DMS153 (cell line): ENCODE measurements around the gene IBTK.
"Not testable (repeated sequence)": the region's sequence is repeated elsewhere in the genome, so short reads cannot be mapped to it uniquely, and the experiment has no call there.

Source experiments
- DNase-seq: peaks from one replicate; lab custom pipeline; 2025; lab: John Stamatoyannopoulos, UW

The IBTK gene

DNA sequence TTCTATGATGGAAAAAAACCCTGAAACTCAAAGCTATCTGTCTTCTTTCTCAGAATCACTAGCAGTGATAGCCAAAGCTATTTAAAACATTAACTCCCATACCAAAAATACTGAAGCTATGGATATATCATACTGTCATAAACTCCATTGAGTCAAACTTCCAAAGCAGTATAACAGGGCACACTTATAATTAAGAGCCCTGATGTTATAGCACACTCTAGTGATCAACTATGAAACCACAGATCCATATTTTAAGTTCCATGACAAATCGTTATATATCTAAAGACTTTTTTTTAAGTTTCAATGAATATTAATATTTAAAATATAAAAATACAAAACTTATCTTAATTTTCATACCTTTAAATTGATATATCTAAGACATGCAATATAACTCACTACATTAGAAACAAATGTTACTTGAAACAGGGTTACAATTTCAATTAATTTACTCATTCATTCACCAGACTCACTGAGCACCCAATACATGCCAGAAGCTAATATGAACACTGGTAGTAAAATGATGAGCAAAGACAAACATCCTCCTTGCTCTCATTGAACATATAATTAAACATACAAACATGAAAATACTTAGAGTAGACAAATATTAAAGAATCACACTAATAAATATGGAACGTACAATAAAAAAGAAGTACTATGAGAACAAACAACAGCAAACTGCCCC is 69.3 kb downstream of the IBTK start:
- peak; percentile 10 for DNase-seq

GRCh38 chr6:82176616-82177015 is 70.9 kb downstream of the IBTK start:
- no peak for DNase-seq

GRCh38 chr6:82172594-82172993 is 75.0 kb downstream of the IBTK start:
- no peak for DNase-seq

DNA sequence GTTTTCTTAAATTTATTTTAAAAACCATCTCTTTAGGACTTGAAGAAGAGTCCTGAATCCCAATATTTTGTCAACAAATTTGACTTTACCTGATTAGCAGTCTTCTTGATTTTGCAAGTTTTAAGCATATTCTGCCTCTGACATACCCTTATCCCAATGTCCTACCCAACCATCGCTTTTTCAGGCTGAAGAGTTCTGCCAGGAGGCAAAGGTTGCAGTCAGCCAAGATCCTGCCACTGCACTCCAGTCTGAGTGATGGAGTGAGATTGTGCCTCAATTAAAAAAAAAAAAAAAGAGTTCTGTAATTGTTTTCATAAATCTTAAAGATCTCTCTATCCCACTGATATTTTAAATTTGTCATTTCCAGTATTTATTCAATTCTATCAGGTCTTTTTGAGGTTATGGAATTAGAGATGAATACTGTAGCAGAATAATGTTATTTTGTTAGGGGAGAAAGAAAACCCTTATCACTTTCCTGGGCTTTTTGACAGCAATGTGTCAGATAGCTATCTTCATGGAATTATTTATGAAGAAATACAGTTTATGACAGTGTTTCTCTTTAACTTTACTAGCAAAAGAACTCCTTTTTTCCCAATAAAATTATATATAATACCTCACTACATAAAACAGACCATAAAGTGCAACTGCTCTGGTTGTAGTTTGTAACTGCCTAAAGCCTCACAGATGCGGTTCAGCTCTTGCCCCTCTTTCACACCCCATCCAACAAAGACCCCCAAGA is 78.2 kb downstream of the IBTK start:
- no peak for DNase-seq

DNA sequence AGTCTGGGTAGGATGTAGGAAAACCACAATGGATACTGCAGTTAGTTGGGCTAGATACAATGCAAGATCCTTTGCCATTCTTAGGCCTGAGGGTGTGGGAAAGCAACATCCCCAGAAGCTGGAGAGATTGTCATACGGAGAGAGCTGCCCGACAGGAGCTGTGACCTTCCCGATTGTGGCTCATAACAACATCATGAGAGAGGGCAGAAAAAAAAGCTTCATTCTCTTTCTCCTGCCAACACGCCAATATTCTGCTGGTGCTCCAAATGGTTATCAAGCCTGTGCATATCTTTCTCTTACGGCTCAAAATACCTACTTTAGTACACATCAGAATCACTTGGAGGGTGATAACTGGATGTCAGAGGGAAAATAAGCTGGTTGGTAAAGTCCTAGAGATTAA is 81.1 kb downstream of the IBTK start:
- DNase-seq, result no peak

DNA sequence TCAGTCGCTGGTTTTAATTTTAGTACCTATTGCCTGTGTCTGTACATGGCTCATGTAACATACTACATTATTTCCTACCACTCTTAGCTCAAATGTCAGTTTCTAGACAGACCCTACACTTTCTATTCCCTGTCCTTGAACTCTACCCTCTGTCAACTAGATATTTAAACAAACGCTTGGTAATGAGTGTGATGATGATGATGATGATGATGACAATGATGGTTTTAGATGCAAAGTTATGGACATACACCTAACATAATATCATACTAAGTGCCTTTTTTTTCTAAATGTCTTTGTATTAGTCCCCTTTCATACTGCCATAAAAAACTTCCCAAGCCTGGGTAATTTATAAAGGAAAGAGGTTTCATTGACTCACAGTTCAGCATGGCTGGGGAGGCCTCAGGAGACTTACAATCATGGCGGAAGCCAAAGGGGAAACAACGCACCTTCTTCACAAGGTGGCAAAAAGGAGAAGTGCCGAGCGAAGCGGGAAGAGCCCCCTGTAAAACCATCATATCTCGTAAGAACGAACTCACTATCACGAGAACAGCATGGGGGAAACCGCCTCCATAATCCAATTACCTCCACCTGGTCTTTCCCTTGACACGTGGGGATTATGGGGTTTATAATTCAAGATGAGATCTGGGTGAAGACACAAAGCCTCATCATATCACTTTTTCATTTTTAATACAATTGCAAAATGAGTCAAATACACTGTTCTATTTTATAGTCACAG is 87.1 kb downstream of the IBTK start:
- no peak for DNase-seq

GRCh38 chr6:82152786-82153185 is 94.8 kb downstream of the IBTK start:
- not testable (repeated sequence) for DNase-seq

DNA sequence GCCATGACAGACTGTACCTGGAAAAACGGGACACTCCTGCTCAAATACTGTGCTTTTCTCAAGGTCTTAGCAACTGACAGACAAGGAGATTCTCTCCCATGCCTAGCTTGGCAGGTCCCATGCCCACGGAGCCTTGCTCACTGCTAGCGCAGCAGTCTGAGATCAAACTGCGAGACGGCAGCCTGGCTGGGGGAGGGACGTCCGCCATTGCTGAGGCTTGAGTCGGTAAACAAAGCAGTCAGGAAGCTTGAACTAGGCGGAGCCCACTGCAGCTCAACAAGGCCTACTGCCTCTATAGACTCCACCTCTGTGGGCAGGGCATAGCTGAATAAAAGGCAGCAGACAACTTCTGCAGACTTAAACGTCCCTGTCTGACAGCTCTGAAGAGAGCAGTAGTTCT is 96.4 kb downstream of the IBTK start:
- not testable (repeated sequence) for DNase-seq

DNA sequence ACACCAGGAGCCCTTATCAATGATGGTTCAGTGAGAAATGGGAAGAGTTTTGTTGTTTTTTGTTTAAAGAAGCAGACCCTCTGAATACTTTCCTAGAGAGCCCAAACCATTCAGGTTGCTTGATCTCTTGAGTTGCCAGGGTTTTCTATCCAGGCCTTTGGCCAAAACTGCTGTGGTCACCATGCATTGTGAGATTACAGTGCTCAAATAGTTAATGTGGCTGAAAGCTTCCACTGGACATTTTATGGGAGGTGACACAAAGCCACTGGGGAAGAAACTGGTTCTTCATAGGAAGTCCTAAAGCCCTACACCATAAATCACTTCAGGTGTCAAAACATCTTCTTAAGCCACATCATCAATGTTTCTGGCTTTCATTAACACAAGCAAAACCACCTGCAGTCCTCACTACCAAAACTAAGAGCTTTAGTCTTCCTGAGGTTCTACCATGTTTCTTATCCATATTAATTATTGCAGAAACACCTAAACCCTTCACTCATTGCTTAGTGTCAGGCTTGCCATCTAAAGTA is 101.6 kb downstream of the IBTK start:
- DNase-seq, result no peak

DNA sequence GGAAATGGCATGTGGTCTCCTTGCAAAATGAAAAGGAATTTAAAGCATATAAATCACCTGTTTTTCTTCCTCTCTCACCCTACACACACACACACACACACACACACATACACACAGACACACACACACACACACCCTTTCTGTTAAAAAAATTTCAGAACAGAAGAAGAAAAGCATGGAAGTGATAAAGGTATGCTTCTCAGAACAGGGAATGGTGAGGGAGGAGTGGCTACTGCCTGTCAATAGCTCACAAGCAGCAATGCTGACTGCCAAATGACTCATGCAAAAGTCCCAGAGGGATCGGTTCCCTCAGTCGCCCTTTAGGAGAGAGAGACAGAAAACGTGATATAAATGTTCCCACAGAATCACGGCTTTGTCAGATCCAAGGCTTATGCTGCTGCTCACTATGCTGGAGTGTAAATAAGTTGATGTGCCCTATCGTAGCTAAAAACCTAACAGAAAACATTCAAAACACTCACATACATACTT is 102.6 kb downstream of the IBTK start:
- DNase-seq, result peak; percentile 66

DNA sequence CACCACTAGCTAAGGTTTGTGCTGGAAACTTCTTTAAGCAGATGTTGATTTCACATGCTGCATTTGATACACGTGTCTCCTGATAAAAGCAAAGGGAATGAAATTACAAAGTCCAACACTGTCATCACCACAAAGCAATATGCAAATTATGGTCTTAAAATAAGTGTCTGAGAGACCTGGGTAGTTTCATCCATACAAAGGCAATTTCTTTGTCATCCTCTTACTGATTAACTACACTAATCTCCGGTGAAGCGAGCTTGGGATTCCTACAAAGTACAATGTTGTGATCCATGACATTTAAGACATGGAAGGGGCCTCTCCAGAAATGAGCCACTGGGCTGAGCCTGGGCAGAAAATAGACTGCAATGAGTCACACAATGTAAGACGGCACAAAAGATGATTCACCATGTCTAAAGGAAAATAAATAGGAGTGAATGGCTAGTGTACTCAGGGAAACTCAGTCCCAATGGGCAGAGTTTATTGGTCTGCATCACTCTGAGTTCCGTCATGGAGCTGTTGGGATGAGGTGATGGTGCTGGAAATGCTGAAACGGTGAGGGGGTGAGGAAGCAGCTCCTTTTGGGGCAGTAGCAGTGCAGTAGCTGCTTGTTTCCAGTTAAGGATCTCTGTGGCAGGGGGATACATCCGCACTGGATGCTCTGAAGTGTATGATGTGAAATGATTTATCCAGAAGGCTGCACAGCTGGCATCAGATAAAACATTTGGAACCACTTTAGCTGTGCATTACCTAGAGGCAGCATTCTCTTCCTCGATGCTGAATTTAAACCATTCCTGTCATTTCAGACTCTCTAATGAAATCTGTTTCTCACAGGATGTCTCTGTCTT is 103.3 kb downstream of the IBTK start:
- DNase-seq, result peak; percentile 53

GRCh38 chr6:82143041-82143481 is 104.5 kb downstream of the IBTK start:
- no peak for DNase-seq

DNA sequence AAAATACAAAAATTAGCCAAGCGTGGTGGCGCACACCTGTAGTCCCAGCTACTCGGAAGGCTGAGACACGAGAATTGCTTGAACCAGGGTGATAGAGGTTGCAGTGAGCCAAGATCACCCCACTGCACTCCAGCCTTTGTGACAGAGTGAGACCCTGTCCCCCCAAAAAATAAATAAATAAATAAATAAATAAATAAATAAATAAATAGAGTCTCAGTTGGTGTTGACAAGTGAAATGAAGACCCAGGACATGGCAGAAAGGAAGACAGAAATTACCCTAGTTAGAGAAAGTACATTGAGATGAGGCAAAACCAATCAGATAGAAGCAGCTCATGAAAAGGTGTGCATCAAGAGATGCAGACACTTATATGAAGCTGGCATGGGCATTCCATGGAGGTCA is 105.0 kb downstream of the IBTK start:
- DNase-seq, result no peak

DNA sequence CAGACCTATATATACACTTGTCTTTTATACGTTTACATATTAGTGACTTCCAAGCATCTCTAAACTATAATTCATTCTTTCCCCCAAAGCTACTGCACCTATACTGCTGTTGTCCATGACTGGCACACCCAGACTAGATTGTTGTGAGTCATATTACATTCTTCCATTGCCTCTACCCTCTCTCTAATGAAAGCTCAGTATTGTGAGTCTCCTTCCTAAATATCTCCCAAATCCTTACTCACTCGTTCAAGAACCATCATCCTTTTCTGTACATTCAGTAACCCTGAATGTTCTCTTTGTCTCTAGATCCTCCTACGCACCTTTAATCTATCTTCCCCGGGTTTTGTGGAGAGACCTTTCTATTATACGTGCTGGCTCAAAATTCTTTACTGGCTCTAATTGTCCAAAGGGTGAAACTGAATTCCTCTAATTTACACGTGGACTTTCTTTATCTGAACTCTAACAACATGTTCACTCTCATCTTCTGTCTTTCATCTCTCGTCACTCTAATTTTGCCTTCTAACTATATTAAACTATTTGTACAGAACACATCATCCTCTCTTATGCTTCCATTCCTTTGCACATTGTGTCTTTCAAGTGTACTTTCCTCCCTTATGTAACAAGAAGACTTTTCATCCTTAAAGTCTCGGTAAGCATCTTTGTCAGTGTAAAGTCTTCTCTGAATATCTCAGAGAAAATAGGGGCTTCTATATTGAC is 109.3 kb downstream of the IBTK start:
- DNase-seq, result no peak

DNA sequence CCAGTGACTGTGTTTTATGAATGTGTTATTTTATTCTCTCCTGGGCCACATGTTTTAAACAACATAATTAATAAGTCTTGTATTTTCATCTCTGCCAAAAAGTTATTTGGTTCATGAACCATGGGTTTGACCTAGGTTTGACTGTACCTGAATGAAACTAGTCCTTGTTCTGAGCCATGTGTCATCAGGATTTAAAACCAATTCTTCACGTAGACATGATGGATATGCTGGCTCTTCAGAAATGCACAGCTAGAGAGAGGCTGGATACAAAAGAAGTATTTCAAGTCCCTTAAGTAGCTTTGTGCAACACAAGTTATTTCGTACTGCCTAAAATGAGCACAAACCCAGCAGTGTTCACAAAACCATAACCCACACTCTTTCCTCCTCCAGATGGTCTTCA is 116.1 kb downstream of the IBTK start:
- DNase-seq, result no peak

DNA sequence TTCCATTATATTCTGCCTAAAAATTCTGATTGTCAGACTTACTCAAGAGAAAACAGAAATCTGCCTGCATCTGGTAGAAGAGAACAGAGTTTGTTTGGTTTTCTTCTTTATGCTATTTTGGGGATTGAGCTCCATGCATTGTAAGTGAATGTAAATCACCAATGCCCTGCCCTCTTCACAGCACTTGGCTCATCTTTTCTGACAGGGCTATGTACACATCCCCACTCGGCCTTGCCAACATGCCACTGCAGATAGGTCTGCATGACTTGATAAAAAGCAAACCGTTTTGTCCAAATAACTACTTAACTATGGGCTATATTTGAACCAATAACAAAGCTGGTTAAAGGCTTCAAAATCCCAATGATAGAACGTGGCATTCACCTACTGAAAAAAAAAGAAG is 117.7 kb downstream of the IBTK start:
- peak; percentile 13 for DNase-seq

GRCh38 chr6:82128973-82129372 is 118.6 kb downstream of the IBTK start:
- DNase-seq, result not testable (repeated sequence)

GRCh38 chr6:82123632-82124031 is 123.9 kb downstream of the IBTK start:
- DNase-seq, result no peak
